ENCODE measurements around the gene SCYL2. TPM values are rescaled to one million over a fixed set of nuclear protein-coding genes. Genes with fewer than 3 reads are reported as not detected.

SCYL2 gene
- polyA plus RNA-seq, 1 donor (not counting 4 experiments of a cell fraction or from before 2014, with no cell fraction given): 31.5 TPM

DNA sequence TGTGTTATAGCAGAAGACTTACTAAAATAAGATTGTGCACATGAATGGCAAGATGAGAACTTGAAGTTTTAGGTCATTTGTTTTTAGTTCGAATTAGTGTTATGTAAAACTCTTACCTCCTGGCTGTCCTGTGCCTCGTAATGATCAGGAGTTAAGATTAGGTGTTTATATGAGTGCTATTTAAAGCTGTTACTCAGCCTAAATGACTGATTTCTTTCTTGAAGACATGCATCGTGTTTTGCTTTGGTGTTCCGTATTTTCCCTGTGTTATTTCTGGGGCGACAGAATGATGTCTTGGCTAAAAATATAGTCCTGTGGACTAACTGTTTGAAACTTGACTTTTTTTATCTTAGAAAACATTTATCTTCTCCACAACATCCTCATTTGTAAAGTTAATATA, 22.1 kb downstream of the SCYL2 start:
- TF ChIP-seq, protein P1, sequence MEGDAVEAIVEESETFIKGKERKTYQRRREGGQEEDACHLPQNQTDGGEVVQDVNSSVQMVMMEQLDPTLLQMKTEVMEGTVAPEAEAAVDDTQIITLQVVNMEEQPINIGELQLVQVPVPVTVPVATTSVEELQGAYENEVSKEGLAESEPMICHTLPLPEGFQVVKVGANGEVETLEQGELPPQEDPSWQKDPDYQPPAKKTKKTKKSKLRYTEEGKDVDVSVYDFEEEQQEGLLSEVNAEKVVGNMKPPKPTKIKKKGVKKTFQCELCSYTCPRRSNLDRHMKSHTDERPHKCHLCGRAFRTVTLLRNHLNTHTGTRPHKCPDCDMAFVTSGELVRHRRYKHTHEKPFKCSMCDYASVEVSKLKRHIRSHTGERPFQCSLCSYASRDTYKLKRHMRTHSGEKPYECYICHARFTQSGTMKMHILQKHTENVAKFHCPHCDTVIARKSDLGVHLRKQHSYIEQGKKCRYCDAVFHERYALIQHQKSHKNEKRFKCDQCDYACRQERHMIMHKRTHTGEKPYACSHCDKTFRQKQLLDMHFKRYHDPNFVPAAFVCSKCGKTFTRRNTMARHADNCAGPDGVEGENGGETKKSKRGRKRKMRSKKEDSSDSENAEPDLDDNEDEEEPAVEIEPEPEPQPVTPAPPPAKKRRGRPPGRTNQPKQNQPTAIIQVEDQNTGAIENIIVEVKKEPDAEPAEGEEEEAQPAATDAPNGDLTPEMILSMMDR (optimal IDR thresholded peaks at IDR 0.05 in 1 of 3, IDR thresholded peaks at IDR 0.05 in 1 of 3, conservative IDR thresholded peaks at IDR 0.05 in 1 of 3; ENCODE audit: extremely low read depth in 1 of 3, insufficient read depth in 2 of 3, low read length in 3 of 3): no peak
- no peak for TF ChIP-seq EZH2 (IDR thresholded peaks at IDR 0.05; ENCODE audit: low read length)
- Histone ChIP-seq H3K4me1 (ENCODE audit: control insufficient read depth, extremely low read depth, insufficient read depth, low read length) (no peaks in the 10 kb centered on the region), H2AFZ (ENCODE audit: control insufficient read depth, low read length) (no peak overlapping the region), H3K9me3 (ENCODE audit: control insufficient read depth, low read depth, low read length) (no peaks in the 10 kb centered on the region), H3K27ac (ENCODE audit: control insufficient read depth, insufficient read depth, low read length) (no peak overlapping the region), H3K27me3 (ENCODE audit: control insufficient read depth, extremely low read depth, insufficient read depth, low read length) (no peaks in the 10 kb centered on the region), H3K9ac (ENCODE audit: control insufficient read depth, extremely low read depth, insufficient read depth, low read length) (no peak overlapping the region), H3K4me3 (ENCODE audit: control insufficient read depth in 2 of 3, extremely low read depth in 1 of 3, insufficient read depth in 2 of 3, low read depth in 1 of 3, low read length in 3 of 3) (no peak overlapping the region), H3K4me2 (ENCODE audit: control insufficient read depth, extremely low read depth, insufficient read depth, low read depth, low read length) (no peak overlapping the region), H3K36me3 (ENCODE audit: control insufficient read depth in 2 of 2, extremely low read depth in 1 of 2, insufficient read depth in 2 of 2, low read length in 2 of 2) (peaks cover 3 to 6% of the 10 kb centered on the region in 2 experiments), H3K9me1 (ENCODE audit: control insufficient read depth, extremely low read depth, insufficient read depth, low read length) (no peaks in the 10 kb centered on the region), H4K20me1 (ENCODE audit: control insufficient read depth, extremely low read depth, insufficient read depth, low read length) (no peaks in the 10 kb centered on the region), H3K79me2 (ENCODE audit: control insufficient read depth, insufficient read depth, low read length) (no peaks in the 10 kb centered on the region)
- dilution Hi-C loops (cut with MboI; ENCODE audit: extremely low pct_ligation_motif_present, low sequenced_read_pairs): no loop called here
- FAIRE-seq (no peak), DNase-seq (ENCODE audit: low read depth, low spot score) (no peak)

- Histone ChIP-seq H4K20me1 (ENCODE audit: control insufficient read depth, extremely low read depth, insufficient read depth, low read length) (no peaks in the 10 kb centered on the region), H3K4me1 (ENCODE audit: control insufficient read depth, extremely low read depth, insufficient read depth, low read length) (no peaks in the 10 kb centered on the region), H3K9ac (ENCODE audit: control insufficient read depth, extremely low read depth, insufficient read depth, low read length) (no peak overlapping the region), H3K36me3 (ENCODE audit: control insufficient read depth in 2 of 2, extremely low read depth in 1 of 2, insufficient read depth in 2 of 2, low read length in 2 of 2) (peaks cover 3 to 6% of the 10 kb centered on the region in 2 experiments), H3K27ac (ENCODE audit: control insufficient read depth, insufficient read depth, low read length) (no peak overlapping the region), H2AFZ (ENCODE audit: control insufficient read depth, low read length) (no peak overlapping the region), H3K4me3 (ENCODE audit: control insufficient read depth in 2 of 3, extremely low read depth in 1 of 3, insufficient read depth in 2 of 3, low read depth in 1 of 3, low read length in 3 of 3) (no peak overlapping the region), H3K9me1 (ENCODE audit: control insufficient read depth, extremely low read depth, insufficient read depth, low read length) (no peaks in the 10 kb centered on the region), H3K9me3 (ENCODE audit: control insufficient read depth, low read depth, low read length) (no peaks in the 10 kb centered on the region), H3K79me2 (ENCODE audit: control insufficient read depth, insufficient read depth, low read length) (no peaks in the 10 kb centered on the region), H3K27me3 (ENCODE audit: control insufficient read depth, extremely low read depth, insufficient read depth, low read length) (no peaks in the 10 kb centered on the region), H3K4me2 (ENCODE audit: control insufficient read depth, extremely low read depth, insufficient read depth, low read depth, low read length) (no peak overlapping the region)
- DNase-seq (ENCODE audit: low read depth, low spot score) (no peak), FAIRE-seq (no peak)
- TF ChIP-seq EZH2 (IDR thresholded peaks at IDR 0.05; ENCODE audit: low read length): no peak
- TF ChIP-seq, protein P1 (optimal IDR thresholded peaks at IDR 0.05 in 1 of 3, IDR thresholded peaks at IDR 0.05 in 1 of 3, conservative IDR thresholded peaks at IDR 0.05 in 1 of 3; ENCODE audit: extremely low read depth in 1 of 3, insufficient read depth in 2 of 3, low read length in 3 of 3): no peak
- dilution Hi-C loops (cut with MboI; ENCODE audit: extremely low pct_ligation_motif_present, low sequenced_read_pairs): no loop called here
Observed at GRCh38 chr12:100290016-100290415, 23.0 kb downstream of the SCYL2 start.
